HG03097 (cell line): ENCODE results near the gene ZNF787.

Experiments
- ATAC-seq: cut with Tn5 transposase; IDR thresholded peaks from one replicate; pipeline ENCODE4 v1.9.1; 2021; ENCODE audit not compliant: unreplicated experiment, low FRiP score

ZNF787 gene

DNA sequence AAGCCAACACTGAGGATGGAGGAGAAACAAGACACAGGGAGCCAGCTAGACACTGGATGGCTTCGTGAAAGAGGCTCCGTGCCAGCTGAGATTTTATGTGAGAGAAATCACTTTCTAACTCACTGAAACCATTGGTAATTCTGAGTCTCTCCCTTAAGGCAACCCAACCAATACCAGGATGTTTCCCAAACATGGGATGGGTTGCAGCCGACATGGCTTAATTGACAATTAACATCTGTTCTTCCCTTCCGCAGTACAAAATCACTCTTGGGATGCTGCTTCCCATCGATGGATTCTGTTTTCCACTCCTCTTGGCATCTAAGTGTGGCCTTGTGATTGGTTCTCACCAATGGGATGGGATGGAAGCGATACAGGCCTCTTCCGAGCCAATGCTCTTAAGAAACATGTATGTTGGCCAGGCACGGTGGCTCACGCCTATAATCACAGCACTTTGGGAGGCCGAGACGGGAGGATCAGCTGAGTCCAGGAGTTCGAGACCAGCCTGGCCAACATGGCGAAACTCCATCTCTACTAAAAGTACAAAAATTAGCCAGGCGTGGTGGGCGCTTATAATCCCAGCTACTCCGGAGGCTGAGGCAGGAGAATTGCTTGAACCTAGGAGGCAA is 2.3 kb upstream of the ZNF787 start:
- ATAC-seq: no peak

DNA sequence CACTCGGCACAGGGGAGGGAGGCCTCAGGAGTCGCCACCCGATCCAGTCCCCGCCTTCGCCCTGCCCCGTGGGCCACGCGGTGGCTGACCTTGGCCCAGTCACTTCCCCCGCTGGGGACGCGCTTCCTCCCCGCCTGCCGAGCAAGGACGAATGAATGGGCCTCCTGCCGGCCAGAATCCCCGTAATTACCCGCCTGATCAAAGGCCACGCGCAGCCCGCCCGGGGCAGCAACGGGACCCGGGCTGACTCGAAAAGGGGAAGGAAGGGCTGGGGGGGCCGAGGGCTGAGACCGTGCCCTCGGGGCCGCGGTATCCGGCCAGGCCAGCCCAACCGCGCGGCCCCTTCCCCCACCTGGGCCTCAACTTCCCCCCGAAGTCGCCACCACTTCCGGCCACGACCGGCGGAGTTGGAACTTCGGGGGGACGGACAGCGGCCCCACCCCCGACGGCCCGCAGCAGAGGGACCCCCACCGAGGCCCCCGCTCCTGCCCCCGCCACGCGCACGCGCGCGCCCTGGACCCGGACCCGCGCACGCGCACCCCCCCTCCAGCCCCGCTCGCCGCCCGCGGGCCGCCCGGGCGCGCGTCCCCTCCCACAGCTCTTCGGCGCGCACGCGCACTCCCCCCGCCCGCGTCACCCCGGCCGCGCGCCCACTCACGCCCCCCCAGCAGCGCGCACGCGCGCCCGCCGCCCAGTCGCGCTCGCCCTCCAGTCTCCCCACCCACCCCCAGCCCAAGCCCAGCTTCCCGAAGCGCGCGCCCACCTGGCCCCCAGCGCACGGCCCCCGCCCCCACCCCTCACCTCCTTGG is 520 bp downstream of the ZNF787 start:
- peak; percentile 24 for ATAC-seq

- ATAC-seq: no peak
These were observed 1.1 kb downstream of the ZNF787 start for GRCh38 chr19:56120002-56120370.

GRCh38 chr19:56119582-56119978 is 1.5 kb downstream of the ZNF787 start:
- ATAC-seq: no peak

- ATAC-seq: no peak
These were observed 2.2 kb downstream of the ZNF787 start for GRCh38 chr19:56118666-56119581.

DNA sequence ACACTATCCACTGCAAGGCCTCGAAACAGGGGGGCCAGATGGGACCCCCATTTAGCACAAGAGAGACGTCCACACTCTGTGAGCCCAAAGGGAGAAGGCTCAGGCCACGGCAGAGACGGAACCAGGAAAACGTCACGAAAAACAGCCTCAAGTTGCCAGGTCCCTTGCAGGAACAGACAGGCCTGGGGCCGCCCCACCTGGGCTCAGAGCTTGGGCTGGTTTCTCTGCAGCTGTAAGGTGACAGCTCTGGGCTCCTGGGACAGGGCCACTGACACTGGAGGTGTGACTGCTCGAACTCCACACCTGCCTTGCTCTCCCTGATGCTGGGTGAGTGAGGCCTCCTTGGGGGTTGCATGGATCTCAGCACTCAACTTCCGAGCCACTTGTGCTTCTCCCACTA is 3.2 kb downstream of the ZNF787 start:
- no peak for ATAC-seq

GRCh38 chr19:56117376-56117884 is 3.7 kb downstream of the ZNF787 start:
- no peak for ATAC-seq

GRCh38 chr19:56116606-56117005 is 4.5 kb downstream of the ZNF787 start:
- no peak for ATAC-seq

GRCh38 chr19:56115490-56115889 is 5.6 kb downstream of the ZNF787 start:
- ATAC-seq: no peak

GRCh38 chr19:56114778-56115110 is 6.4 kb downstream of the ZNF787 start:
- no peak for ATAC-seq

DNA sequence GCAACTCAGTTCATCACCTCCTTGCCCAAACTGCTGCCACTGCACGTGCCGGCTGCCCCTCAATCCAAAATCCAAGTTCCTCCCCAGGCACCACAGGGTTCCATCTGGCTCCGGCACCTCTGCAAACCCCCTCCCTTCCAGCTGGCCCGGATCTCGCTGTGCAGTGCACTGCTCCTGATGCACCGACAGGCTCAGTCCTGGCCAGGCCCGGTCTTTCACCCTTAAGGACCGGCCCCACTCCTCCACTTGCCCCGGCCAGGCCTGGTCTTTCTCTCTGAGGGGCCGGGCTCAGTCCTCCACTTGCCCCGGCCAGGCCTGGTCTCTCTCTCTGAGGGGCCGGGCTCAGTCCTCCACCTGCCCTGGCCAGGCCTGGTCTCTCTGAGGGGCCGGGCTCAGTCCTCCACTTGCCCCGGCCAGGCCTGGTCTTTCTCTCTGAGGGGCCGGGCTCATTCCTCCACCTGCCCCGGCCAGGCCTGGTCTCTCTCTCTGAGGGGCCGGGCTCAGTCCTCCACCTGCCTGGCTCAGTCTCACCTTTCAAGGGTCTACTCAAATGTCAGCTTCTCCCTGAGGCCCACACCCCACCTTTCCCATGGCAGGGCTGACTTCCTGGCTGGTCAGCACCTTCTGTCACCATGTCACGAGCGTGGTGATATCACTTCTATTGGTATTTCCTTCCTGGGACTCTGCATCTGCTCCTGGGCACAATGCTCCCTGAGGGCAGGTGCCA is 6.9 kb downstream of the ZNF787 start:
- no peak for ATAC-seq

DNA sequence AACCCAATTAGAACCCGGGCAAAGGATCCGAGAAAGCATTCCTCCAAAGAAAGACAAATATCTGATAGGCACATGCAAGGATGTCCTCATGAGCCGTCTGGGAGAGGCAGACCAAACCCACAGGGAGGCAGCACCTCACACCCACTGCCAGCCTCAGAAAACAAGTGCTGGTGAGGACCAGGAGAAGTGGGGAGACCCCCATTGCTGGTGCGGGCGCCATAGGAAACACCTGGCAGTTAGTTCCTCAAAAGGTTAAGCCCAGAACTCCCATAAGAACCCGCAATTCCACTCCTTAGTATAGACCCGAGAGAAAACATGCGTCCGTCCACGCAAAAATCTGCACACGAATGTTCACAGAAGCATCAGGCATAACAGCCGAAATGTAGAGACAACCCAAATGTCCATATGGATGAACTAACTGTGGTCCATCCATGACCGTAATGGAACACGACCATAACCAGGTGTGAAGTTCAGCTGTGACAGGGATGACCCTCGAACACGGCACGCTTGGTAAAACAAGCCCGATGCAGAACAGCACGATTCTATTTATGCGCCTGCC is 7.9 kb downstream of the ZNF787 start:
- ATAC-seq: no peak

GRCh38 chr19:56112313-56112709 is 8.8 kb downstream of the ZNF787 start:
- no peak for ATAC-seq

DNA sequence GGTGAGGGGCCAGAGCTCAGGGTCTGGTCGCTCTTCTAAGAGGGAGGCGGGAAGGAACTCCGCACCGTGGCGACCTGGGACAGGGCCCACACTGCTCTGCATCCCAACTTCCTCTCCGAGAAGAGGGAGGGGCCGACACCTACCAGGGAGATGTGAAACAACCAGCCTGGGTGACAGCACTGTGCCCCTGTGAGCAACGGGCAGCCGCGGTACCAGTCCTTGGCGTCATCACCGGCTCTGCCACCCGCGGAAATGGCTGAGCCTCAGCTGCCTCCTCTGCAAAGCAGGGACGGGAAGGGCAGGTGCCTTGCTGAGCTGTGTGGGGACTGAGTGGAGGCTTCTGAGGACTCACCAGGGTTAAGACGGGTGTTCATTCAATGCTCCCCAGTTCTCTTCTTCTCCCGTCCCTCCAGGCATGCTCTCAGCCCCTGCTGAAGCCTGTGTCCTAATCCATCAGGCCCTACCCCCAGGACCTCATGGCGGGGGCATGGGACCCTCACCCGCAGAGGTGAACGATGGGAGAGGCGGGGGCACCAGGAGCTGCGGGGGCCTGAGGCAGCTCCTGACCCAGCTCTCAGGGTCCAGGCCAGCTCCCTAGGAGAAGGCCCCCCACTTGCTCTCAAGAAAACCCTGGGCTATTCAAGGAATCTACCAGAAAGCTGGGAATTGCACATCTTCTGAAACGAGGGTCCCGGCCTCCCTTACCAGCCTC is 9.3 kb downstream of the ZNF787 start:
- peak; percentile 69 for ATAC-seq

DNA sequence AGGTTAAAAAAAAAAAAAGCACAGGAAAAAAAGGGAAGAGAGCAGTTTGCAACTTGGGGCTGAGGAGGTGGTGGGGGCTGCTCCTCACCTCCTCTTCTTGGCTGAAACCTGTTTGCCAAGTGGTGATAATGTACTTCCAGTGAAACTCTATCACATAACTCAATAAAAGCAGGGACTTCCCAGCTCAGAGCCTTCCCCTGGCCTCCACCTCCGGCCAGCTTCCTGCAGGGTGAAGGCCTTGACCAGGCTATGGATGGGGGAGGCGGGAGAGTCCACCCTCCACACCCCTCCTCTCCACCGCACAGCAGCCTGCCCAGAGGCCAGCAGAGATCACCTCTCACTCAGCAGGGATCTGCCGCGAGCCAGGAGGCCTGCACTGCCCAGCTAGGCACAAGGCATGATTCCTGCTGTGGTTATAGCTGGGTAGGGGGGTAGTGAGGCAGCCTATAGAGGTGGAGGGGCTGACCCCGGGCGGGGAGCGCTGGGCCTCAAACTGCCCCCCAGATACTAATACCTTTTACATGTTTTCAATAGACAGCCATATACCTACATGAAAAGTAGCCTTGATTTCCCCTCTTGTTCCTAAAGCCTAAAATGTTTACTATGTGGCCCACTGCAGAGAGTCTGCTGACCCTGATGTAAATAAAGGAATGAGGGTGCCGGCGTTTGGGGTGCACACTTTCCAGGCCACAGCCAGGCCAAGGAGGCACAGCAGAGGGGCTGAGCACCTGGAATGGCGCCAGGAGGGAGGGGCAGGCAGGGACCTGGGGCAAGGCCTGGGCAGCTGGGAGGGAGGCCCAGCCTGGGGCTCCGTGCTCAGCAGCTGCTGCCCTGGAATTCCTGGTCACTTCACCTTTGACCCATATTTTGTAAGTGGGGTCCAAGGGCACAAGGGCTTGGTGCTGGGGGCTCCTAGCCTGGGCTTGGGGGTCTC is 10.3 kb downstream of the ZNF787 start:
- ATAC-seq: no peak

- ATAC-seq: no peak
These were observed 11.9 kb downstream of the ZNF787 start for GRCh38 chr19:56109226-56109625.

DNA sequence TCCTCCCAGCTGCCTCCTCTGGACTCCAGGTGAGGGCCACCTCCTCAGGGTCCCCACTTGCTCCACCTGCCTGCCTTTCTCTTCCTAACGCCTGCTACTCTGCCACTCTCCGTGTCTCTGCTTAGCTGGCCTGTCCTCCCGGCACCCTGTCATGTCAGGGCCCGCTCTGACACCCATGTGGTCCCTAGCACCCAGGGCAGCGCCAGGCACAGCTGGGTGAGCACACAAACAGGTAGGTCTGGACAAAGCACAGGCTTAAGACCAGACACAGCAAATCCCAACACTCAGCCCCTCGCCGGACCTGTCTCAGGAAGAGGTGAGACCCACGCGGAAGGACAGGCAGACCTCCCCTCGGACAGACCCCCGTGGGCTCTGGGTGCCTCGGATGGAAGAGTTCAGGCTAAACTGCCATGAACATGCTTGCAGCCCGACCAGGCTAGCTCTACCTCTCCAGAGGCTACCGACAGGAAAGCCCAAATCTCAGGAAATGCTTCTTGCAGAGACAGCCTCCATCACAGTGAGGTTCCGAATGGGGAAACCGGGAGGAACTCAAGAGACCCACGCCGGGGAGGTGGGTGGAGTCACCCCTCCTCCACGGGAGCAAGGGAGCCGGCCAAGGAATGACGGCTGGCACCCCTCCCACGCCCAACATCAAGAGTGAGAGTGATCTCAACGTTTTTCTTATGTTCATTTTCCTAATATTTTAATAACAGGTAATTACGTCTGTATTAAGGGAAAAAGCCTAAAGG is 12.5 kb downstream of the ZNF787 start:
- ATAC-seq: no peak
